Activated naive CD4-positive, alpha-beta T cell treated with anti-CD3 and anti-CD28 coated beads, Interleukin-2, amount 50 U/mL, for 24 hours (primary cell): ENCODE data around the gene SPIB.

Experiments
- H3K27ac Mint-ChIP-seq: one replicate; pipeline ENCODE4 v1.8.0; 2021; ENCODE audit warnings: mild to moderate bottlenecking, mixed read lengths
- H3K27me3 Mint-ChIP-seq: one replicate; pipeline ENCODE4 v1.8.0; 2021; ENCODE audit warnings: mixed read lengths
- H3K36me3 Mint-ChIP-seq: one replicate; pipeline ENCODE4 v1.8.0; 2021; ENCODE audit warnings: mixed read lengths
- H3K4me1 Mint-ChIP-seq: one replicate; pipeline ENCODE4 v1.8.0; 2021; ENCODE audit warnings: mixed read lengths
- H3K4me3 Mint-ChIP-seq: one replicate; pipeline ENCODE4 v1.8.0; 2021; ENCODE audit warnings: mild to moderate bottlenecking, mixed read lengths
- H3K9me3 Mint-ChIP-seq: one replicate; pipeline ENCODE4 v1.8.0; 2021; ENCODE audit warnings: mixed read lengths

Gene SPIB

DNA sequence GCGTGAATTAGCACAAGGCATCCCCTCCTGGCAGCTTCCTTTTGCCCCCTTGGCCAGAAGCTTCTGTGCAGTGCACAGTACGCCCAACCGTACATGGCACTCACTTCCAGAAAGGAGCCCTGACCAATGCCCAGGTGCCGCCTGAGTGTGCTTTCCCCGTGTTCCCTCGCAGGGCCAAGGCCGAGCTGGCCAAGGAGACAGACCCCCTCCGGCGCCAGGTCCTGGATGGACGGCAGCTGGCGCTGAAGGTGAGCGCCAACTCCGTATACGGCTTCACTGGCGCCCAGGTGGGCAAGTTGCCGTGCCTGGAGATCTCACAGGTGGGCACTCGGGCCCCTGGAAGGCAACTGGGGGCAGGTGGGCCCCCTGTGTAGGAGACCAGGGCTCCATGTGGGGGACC is 9.4 kb upstream of the SPIB start:
- no peaks in the 10 kb centered on the region for H3K9me3 Mint-ChIP-seq

DNA sequence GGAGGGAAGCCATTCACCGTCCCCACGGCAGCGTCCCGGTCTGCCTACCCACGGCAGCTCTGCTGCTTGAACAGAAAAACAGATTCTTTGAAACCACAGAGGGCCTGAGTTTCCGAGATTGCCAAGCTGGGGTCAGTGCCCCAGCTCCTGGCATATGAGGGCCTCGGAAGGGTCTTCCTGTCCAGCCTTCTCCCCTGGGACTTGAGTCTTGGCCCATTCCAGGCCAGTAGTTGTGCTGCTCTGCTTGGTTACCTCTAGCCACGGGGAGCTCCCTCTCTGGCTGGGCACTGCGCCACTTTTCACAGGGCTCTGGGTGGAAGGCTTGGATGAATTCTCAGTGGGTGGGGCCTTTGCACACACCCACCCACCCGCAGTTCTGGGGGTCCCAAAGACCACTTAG is 8.6 kb upstream of the SPIB start:
- Mint-ChIP-seq H3K4me3 (no peak overlapping the region), H3K36me3 (peaks cover 4% of the 10 kb centered on the region), H3K27ac (no peak overlapping the region), H3K27me3 (no peaks in the 10 kb centered on the region), H3K9me3 (no peaks in the 10 kb centered on the region), H3K4me1 (peaks cover 3% of the 10 kb centered on the region)

More for the DNA sequence above, 9.4 kb upstream of the SPIB start:
- Mint-ChIP-seq H3K4me1 (no peaks in the 10 kb centered on the region), H3K27ac (no peak overlapping the region), H3K4me3 (no peak overlapping the region), H3K36me3 (peaks cover 4% of the 10 kb centered on the region), H3K27me3 (no peaks in the 10 kb centered on the region)

DNA sequence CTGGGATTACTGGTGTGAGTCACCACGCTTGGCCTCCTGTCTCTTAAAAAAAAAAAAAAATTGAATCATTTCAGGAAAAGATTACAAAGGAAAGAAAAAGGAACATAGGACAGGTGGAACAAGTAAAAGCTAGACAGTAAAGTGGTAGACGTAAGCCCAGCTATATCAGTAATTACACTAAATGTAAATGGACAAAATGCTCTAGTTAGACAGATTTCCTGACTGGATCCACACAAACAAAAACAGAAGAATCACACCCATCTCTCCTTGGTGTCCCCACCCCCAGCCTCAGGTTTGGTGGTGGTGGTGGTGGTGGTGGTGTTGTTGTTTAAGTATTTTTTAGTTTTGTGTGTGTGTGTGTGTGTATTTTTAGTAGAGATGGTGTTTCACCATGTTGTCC is 6.3 kb upstream of the SPIB start:
- peaks cover 2% of the 10 kb centered on the region for H3K36me3 Mint-ChIP-seq

DNA sequence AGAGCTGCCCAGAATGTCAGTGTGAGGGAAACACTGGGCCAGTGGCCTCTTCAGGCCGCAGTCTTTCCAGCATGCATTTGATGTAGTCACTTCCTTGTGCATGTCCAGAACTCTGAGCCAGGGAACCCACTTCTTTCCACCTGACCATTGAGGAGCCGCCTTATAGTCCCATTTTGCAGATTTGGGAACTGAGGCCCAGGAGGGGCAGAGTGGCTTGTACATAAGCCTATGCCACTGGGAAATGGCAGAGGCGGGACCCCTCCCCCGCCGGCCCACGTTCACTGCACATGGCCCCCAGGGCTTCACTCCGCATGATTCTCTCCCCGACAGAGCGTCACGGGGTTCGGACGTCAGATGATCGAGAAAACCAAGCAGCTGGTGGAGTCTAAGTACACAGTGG is 5.6 kb upstream of the SPIB start:
- Mint-ChIP-seq H3K4me3 (no peak overlapping the region), H3K27me3 (no peaks in the 10 kb centered on the region), H3K4me1 (peaks cover 3% of the 10 kb centered on the region), H3K9me3 (no peaks in the 10 kb centered on the region), H3K36me3 (peaks cover 2% of the 10 kb centered on the region), H3K27ac (no peak overlapping the region)

More for the DNA sequence above, 6.3 kb upstream of the SPIB start:
- Mint-ChIP-seq H3K4me1 (peaks cover 3% of the 10 kb centered on the region), H3K4me3 (no peak overlapping the region), H3K27ac (no peak overlapping the region), H3K27me3 (no peaks in the 10 kb centered on the region), H3K9me3 (no peaks in the 10 kb centered on the region)

DNA sequence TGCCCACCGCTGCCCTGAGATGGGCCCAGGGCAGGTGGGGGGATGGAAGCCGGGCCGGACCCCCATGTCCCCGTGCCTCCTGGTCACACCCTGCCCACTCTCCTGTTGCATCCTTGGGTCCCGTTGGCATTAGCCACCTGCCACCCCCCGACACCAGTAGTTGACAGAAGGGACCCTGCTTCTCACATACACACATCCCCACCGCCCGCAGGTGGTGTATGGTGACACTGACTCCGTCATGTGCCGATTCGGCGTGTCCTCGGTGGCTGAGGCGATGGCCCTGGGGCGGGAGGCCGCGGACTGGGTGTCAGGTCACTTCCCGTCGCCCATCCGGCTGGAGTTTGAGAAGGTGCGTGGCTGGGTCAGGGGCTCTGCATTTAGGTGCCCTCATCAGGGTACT is 5.2 kb upstream of the SPIB start:
- Mint-ChIP-seq H3K27me3 (no peaks in the 10 kb centered on the region), H3K36me3 (peaks cover 2% of the 10 kb centered on the region), H3K4me1 (peaks cover 3% of the 10 kb centered on the region), H3K4me3 (no peak overlapping the region), H3K27ac (no peak overlapping the region), H3K9me3 (no peaks in the 10 kb centered on the region)

DNA sequence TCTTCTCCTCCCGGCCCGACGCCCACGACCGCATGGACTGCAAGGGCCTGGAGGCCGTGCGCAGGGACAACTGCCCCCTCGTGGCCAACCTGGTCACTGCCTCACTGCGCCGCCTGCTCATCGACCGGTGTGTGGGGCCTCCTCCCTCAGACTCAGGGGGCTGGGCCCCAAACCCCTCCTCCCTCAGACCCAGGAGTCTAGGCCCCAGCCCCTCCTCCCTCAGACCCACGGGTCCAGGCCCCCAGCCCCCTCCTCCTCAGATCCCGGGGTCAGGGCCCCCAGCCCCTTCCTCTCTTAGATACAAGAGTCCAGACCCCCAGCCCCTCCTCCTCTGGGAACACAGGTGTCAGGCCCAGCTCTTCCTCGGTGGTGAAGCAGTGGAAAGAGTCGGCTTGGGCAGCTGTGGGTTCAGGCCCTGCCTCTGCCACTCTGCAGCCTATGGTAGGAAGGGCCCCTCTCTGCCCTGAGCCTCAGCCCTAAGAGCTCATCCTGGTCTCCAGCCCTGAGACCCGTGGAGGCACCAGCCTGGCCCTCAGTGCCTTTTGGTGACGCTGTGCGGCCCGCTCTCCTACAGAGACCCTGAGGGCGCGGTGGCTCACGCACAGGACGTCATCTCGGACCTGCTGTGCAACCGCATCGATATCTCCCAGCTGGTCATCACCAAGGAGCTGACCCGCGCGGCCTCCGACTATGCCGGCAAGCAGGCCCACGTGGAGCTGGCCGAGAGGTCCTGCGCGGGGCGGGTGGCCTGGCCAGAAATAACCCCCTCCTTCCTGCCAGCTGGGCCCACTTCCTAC is 3.7 kb upstream of the SPIB start:
- H3K27me3 Mint-ChIP-seq: peaks cover 8% of the 10 kb centered on the region
- H3K4me1 Mint-ChIP-seq: peaks cover 12% of the 10 kb centered on the region
- H3K9me3 Mint-ChIP-seq: no peaks in the 10 kb centered on the region
- peaks cover 3% of the 10 kb centered on the region for H3K36me3 Mint-ChIP-seq
- H3K4me3 Mint-ChIP-seq: no peak overlapping the region
- no peak overlapping the region for H3K27ac Mint-ChIP-seq

DNA sequence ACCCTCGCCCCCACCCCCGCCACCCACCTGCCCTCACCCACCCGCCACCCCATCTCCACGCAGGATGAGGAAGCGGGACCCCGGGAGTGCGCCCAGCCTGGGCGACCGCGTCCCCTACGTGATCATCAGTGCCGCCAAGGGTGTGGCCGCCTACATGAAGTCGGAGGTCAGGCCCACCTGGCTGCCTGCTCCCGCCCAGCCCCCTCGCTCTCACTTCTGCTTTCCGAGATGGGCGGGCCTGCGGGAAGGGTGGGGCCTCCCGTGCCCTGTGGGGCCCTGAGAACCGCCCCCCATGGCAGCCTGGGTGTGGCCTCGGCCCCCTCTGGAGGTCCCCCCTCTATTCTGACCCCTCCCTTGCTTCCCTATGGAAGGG is 3.1 kb upstream of the SPIB start:
- H3K36me3 Mint-ChIP-seq: peaks cover 3% of the 10 kb centered on the region
- peaks cover 11% of the 10 kb centered on the region for H3K27me3 Mint-ChIP-seq
- H3K4me1 Mint-ChIP-seq: peaks cover 14% of the 10 kb centered on the region
- no peak overlapping the region for H3K27ac Mint-ChIP-seq
- no peak overlapping the region for H3K4me3 Mint-ChIP-seq
- no peaks in the 10 kb centered on the region for H3K9me3 Mint-ChIP-seq

DNA sequence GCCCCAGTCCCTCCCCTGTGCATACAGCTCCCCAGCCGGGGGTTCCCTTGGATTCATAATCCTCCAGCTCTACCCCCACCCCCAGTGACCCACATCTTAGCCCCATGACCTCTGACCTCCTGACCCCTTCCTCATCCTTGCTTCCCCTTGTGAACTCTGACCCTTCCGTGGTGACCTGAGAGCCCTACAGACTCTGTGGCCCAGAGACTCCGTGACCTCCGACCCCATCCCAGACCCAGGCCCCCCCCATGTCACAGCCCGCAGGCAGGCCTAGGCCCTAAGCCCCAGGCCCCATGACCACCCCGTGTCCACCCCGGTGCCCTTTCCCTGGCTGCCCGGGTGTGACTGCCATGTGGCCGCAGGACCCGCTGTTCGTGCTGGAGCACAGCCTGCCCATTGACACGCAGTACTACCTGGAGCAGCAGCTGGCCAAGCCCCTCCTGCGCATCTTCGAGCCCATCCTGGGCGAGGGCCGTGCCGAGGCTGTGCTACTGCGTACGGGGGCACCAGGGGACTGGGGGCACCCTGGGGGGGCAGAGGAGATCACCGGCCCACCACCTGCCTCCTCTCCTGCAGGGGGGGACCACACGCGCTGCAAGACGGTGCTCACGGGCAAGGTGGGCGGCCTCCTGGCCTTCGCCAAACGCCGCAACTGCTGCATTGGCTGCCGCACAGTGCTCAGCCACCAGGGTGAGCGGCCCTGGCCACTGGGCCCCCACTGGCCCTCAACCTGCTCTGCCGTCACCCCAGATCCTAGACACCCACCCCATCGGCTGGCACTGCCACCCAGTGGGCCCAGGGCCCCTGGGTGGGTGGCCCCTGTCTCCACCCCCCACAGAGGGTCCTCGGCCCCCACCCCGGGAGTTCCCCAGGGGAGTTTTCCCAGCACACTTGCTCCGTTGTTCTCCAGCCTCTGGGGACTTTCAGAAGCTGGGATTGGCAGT is 2.4 kb upstream of the SPIB start:
- Mint-ChIP-seq H3K4me3 (no peak overlapping the region), H3K9me3 (no peaks in the 10 kb centered on the region), H3K4me1 (peaks cover 14% of the 10 kb centered on the region), H3K36me3 (peaks cover 3% of the 10 kb centered on the region), H3K27me3 (peaks cover 15% of the 10 kb centered on the region), H3K27ac (no peak overlapping the region)

DNA sequence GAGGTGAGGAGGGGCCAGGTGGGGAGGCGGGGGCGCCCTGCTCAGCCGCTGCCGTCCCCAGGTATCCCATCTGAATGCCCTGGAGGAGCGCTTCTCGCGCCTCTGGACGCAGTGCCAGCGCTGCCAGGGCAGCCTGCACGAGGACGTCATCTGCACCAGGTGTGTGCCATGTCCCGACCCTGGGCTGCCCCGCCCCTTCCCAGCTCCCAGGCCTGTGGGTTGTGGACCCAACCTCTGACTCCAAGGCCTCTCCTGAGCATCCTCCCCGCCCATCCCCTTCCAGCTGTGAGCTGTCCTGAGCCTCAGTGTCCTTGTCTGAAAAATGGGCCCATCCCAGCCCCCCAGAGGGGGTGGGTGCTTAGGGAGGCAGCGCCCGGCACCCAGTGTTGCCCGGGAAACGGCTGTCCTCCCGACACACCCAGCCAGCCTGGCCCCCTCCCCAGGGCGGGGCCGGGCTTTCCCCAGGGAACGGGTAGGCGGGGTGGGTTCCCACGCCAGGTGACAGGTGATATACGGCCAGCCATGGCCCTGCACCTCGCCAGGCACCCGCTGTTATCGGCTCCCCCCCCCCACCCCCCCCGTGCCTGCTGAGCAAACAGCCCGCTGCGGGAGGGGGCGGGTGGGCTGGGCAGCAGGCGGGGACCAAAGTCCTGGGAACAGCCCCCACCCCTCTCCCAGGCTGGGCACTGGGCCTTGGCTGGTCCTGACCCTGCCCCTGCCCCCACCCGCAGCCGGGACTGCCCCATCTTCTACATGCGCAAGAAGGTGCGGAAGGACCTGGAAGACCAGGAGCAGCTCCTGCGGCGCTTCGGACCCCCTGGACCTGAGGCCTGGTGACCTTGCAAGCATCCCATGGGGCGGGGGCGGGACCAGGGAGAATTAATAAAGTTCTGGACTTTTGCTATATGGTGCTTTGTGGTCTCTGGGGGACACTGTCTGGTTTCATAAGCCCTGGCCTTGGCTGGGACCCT is 1.3 kb upstream of the SPIB start:
- no peak overlapping the region for H3K27ac Mint-ChIP-seq

DNA sequence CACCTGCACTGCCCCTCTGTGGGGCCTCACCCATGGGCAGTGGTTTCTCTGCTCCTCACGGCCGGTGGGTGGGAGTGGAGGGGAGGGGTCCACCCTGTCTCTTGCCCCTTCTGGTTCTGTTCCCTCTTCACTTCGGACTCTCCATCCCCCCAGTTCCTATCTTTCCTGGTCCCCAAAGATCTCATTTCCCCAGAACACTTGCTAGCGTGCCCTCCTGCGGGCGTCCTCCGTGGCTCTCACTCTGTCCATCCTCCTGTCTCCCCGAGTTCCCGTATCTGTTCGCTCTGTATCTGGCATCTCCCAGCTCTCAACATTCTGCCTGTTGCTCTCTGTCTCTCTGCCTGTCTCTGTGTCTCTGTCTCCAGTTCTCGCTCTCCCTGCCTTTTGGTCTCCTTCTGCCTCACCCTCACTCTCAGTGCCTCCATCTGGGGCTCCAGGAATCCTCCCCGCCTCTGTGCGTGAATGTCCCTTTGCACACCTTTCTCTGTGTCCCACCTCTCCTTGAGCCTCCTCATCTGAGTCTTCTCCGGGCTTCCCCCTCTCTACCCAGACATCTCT is 363 bp downstream of the SPIB start:
- Mint-ChIP-seq H3K27ac (peak overlapping the region; percentile 73), H3K4me3 (no peak overlapping the region), H3K27me3 (peaks cover 19% of the 10 kb centered on the region), H3K36me3 (peaks cover 1% of the 10 kb centered on the region), H3K4me1 (peaks cover 14% of the 10 kb centered on the region), H3K9me3 (no peaks in the 10 kb centered on the region)

More for the DNA sequence above, 1.3 kb upstream of the SPIB start:
- peaks cover 17% of the 10 kb centered on the region for H3K27me3 Mint-ChIP-seq
- H3K4me1 Mint-ChIP-seq: peaks cover 14% of the 10 kb centered on the region
- no peak overlapping the region for H3K4me3 Mint-ChIP-seq
- H3K36me3 Mint-ChIP-seq: peaks cover 1% of the 10 kb centered on the region
- H3K9me3 Mint-ChIP-seq: no peaks in the 10 kb centered on the region

DNA sequence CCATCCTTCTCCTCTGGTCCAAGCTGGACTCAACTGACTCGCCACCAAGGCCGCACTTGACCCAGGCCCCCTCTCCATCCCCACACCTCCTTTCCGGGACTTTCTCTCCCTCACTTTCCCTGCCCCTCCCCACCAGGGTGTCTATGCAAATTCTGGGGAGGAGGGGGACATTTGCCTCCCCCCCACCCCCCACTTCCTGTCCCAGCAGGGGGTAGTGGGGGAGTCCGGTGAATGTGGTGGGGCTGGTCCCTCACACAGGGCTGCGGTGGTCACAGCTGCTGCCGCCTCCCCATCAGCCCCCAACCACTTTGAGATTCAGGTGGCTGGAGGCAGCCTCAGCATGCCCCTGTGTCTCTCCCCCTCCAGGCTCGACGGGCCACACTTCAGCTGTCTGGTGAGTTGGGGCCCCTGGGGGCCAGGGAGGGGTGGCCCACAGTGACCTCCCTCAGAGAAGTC is 870 bp downstream of the SPIB start:
- Mint-ChIP-seq H3K4me3 (no peak overlapping the region), H3K9me3 (no peaks in the 10 kb centered on the region), H3K27me3 (peaks cover 19% of the 10 kb centered on the region), H3K36me3 (peaks cover 1% of the 10 kb centered on the region), H3K27ac (no peak overlapping the region), H3K4me1 (peaks cover 13% of the 10 kb centered on the region)

DNA sequence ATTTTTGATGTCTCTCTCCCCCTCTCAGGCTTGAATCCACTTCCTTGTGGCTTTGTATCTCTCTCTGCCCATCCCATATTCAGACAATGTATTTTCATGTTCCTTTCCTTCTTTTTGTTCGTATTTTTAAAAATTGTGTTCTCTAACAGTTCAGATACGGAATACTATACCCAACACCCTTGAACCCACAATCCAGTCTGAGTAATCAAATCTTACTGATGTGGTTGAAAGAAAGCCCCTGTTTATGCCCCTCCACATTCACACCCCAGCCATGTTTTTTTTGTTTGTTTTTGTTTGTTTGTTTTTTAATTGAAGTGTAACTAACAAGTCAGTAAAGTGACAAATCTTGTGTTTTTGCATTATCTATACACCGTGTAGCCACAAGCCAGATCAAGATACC is 1.4 kb downstream of the SPIB start:
- Mint-ChIP-seq H3K36me3 (peaks cover 1% of the 10 kb centered on the region), H3K27me3 (peaks cover 19% of the 10 kb centered on the region), H3K9me3 (no peaks in the 10 kb centered on the region), H3K4me3 (no peak overlapping the region), H3K27ac (peak overlapping the region; percentile 20), H3K4me1 (peaks cover 12% of the 10 kb centered on the region)

DNA sequence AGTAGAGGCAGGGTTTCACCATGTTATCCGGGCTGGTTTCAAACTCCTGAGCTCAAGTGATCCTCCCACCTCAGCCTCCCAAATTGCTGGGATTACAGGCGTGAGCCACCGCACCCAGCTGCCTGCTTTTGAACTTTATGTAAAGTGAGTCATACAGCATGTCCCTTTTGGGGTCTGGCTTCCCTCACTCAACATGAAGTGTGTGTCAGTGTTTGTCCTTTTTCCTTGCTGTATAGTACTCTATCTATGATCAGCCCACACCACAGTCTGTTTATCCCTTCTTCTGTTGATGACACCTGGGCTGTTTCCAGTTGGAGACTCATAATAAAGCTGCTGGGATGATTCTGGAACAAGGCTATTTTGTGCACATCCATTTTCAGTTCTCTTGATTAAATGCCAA is 2.1 kb downstream of the SPIB start:
- Mint-ChIP-seq H3K27me3 (peaks cover 19% of the 10 kb centered on the region), H3K27ac (no peak overlapping the region), H3K9me3 (no peaks in the 10 kb centered on the region), H3K4me1 (peaks cover 12% of the 10 kb centered on the region), H3K36me3 (peaks cover 1% of the 10 kb centered on the region), H3K4me3 (no peak overlapping the region)

DNA sequence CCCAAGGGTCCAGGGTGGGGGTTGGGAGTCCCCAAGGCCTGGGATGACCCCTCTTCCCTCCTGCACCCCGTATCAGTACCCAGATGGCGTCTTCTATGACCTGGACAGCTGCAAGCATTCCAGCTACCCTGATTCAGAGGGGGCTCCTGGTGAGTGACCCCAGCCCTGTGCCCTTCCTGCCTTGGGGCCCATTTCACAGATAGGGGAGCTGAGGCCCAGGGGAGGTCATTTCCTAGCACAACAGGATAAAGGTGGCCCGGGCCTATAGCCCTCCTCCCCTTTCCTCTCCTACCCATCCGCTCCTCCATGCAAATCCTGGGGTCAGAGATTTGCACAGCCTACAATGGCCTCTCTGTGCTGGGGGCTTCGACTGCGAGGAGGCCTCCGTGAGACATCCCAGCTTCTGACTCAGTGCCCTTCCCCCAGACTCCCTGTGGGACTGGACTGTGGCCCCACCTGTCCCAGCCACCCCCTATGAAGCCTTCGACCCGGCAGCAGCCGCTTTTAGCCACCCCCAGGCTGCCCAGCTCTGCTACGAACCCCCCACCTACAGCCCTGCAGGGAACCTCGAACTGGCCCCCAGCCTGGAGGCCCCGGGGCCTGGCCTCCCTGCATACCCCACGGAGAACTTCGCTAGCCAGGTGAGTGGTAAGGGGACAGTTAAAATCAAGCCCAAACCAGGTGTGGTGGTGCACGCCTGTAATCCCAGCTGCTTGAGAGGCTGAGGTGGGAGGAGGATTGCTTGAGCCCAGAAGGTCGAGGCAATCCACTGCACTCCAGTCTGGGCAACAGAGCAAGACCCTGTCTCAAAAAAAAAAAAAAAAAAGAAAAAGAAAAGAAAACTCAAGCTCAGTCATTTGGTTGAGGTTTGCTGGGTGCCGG is 3.9 kb downstream of the SPIB start:
- no peak overlapping the region for H3K4me3 Mint-ChIP-seq
- H3K36me3 Mint-ChIP-seq: peaks cover 1% of the 10 kb centered on the region

More for the DNA sequence above, 3.9 kb downstream of the SPIB start:
- Mint-ChIP-seq H3K9me3 (no peaks in the 10 kb centered on the region), H3K27me3 (peaks cover 19% of the 10 kb centered on the region), H3K4me1 (peaks cover 12% of the 10 kb centered on the region), H3K27ac (no peak overlapping the region)
